GM12878 (cell line): ENCODE measurements around the gene SORCS1. TPM values are rescaled to one million over a fixed set of nuclear protein-coding genes. Genes with fewer than 3 reads are reported as not detected.
A peak's percentile ranks its signal among the peaks of the same experiment; 100 is the strongest.

Source experiments
- BMI1 ChIP-seq: fragments of 450-650 bp; IDR thresholded peaks from 2 replicates; pipeline ENCODE4 v1.6.1; 2016; ENCODE audit warnings: mild to moderate bottlenecking, moderate library complexity, borderline replicate concordance
- CTCF ChIP-seq, 3 experiments: IDR thresholded peaks in 2 of 3; conservative IDR thresholded peaks in 1 of 3; 2 replicates each; pipeline ENCODE4 v1.5.1; 2011; ENCODE audit warnings: low read depth in 3 of 3, low read length in 3 of 3, mild to moderate bottlenecking in 3 of 3, control low read depth in 2 of 3, moderate library complexity in 2 of 3, inconsistent platforms in 1 of 3, mixed read lengths in 1 of 3; ENCODE audit not compliant: control insufficient read depth in 2 of 3, insufficient read depth in 1 of 3; ENCODE audit errors: extremely low read depth in 1 of 3
- DPF2 ChIP-seq: fragments of 450-650 bp; IDR thresholded peaks from 2 replicates; pipeline ENCODE4 v1.6.1; 2017; ENCODE audit warnings: mild to moderate bottlenecking
- FOXK2 ChIP-seq: fragments of 450-650 bp; IDR thresholded peaks from 2 replicates; pipeline ENCODE4 v1.6.1; 2017; ENCODE audit warnings: mild to moderate bottlenecking, moderate library complexity
- GABPA ChIP-seq: IDR thresholded peaks from 2 replicates; pipeline ENCODE4 v1.6.1; 2014; ENCODE audit warnings: antibody characterized with exemption, low read depth, mild to moderate bottlenecking, inconsistent platforms
- KDM1A ChIP-seq: fragments of 200-600 bp; sonication (generic); IDR thresholded peaks from 2 replicates; pipeline ENCODE4 v1.6.1; 2016; ENCODE audit warnings: borderline replicate concordance
- MEF2A ChIP-seq: IDR thresholded peaks from 2 replicates; pipeline ENCODE4 v1.6.1; 2011; ENCODE audit warnings: low read depth, mild to moderate bottlenecking, low read length, moderate library complexity; ENCODE audit not compliant: insufficient read depth
- NFXL1 ChIP-seq: fragments of 450-650 bp; IDR thresholded peaks from 2 replicates; pipeline ENCODE4 v1.6.1; 2017; ENCODE audit warnings: antibody characterized with exemption, mild to moderate bottlenecking, borderline replicate concordance
- NFYA ChIP-seq: IDR thresholded peaks from 2 replicates; pipeline ENCODE4 v1.6.1; 2011; ENCODE audit warnings: low read depth, mild to moderate bottlenecking, low read length, improper control_type of control experiment, borderline replicate concordance
- NFYB ChIP-seq: IDR thresholded peaks from 2 replicates; pipeline ENCODE4 v1.6.1; 2011; ENCODE audit warnings: low read depth, mild to moderate bottlenecking, low read length, improper control_type of control experiment, moderate library complexity; ENCODE audit not compliant: insufficient read depth
- PBX3 ChIP-seq: IDR thresholded peaks from 2 replicates; pipeline ENCODE4 v1.6.1; 2011; ENCODE audit warnings: mild to moderate bottlenecking, low read depth, low read length, moderate library complexity; ENCODE audit not compliant: insufficient replicate concordance
- POLR2AphosphoS2 ChIP-seq: IDR thresholded peaks from 2 replicates; pipeline ENCODE4 v1.6.1; 2011; ENCODE audit warnings: low read depth, mild to moderate bottlenecking, low read length, improper control_type of control experiment, moderate library complexity
- PRDM15 ChIP-seq: fragments of 450-650 bp; formaldehyde crosslinking; IDR thresholded peaks from 2 replicates; pipeline ENCODE4 v1.4.0; 2020; ENCODE audit warnings: mild to moderate bottlenecking, moderate library complexity
- RFX5 ChIP-seq: IDR thresholded peaks from 2 replicates; pipeline ENCODE4 v1.6.1; 2011; ENCODE audit warnings: low read depth, low read length, improper control_type of control experiment
- SMARCA5 ChIP-seq: fragments of 450-650 bp; IDR thresholded peaks from 2 replicates; pipeline ENCODE4 v1.6.1; 2017; ENCODE audit warnings: mild to moderate bottlenecking
- SRF ChIP-seq, 2 experiments: IDR thresholded peaks; 2 replicates each; pipeline ENCODE4 v1.6.1; 2011; ENCODE audit warnings: low read depth in 2 of 2, low read length in 2 of 2, mild to moderate bottlenecking in 1 of 2, moderate library complexity in 1 of 2
- TCF12 ChIP-seq: IDR thresholded peaks from 2 replicates; pipeline ENCODE4 v1.6.1; 2011; ENCODE audit warnings: low read depth, mild to moderate bottlenecking, low read length
- WRNIP1 ChIP-seq: IDR thresholded peaks from 2 replicates; pipeline ENCODE4 v1.6.1; 2011; ENCODE audit warnings: low read depth, low read length, improper control_type of control experiment, borderline replicate concordance
- YBX1 ChIP-seq: fragments of 450-650 bp; IDR thresholded peaks from 2 replicates; pipeline ENCODE4 v1.6.1; 2016; ENCODE audit warnings: antibody characterized with exemption
- ZBTB33 ChIP-seq: fragments of 450-650 bp; IDR thresholded peaks from 2 replicates; pipeline ENCODE4 v1.6.1; 2017; ENCODE audit warnings: mild to moderate bottlenecking
- ZSCAN29 ChIP-seq: fragments of 450-650 bp; IDR thresholded peaks from 2 replicates; pipeline ENCODE4 v1.6.1; 2017; ENCODE audit warnings: mild to moderate bottlenecking, moderate library complexity
- polyA plus RNA-seq, 11 experiments: library from polyadenylated mRNA; depleted of rRNA in 4 of 11; unstranded in 6 of 11; stranded (reverse) in 5 of 11; fragments of >200 nt; fragmentation: Nextera tagmentation in 4 of 11; fragmentation: Illumina TruSeq in 1 of 11; extraction: Ambion mirVana in 4 of 11; extraction: Trizol in 1 of 11; gene quantifications; 1 replicate in 1 of 11; 2 replicates in 10 of 11; pipeline versions ENCODE4 v1.2.1 to v1.2.3, GENCODE V29; 2011 to 2016; ENCODE audit warnings: inconsistent platforms in 2 of 11, missing spikeins in 2 of 11, low read depth in 1 of 11
- total RNA-seq, 4 experiments: library from RNA; depleted of rRNA in 3 of 4; stranded (reverse); fragments of >200 nt in 3 of 4; fragmentation: Illumina TruSeq in 1 of 4; extraction: Trizol in 1 of 4; gene quantifications; 2 replicates each; pipeline versions ENCODE4 v1.2.1 to v1.2.3, GENCODE V29; 2013 to 2021

SORCS1 gene
- total and polyA plus RNA-seq, 10 of the 15 experiments (the other 5 are each of a cell fraction or from before 2014, with no cell fraction given) = 0.02 to 9.6 (median 0.06) TPM; not detected in 3

GRCh38 chr10:106935978-106936451 is 228.5 kb downstream of the SORCS1 start (continued):
- TF ChIP-seq BMI1 (peak; percentile 79), RFX5 (no peak), MEF2A (peak; percentile 95), DPF2 (peak; percentile 99), SMARCA5 (no peak), NFXL1 (no peak), CTCF (IDR thresholded peaks at IDR 0.05 in 2 of 3, conservative IDR thresholded peaks at IDR 0.05 in 1 of 3; ENCODE audit: control insufficient read depth in 2 of 3, extremely low read depth in 1 of 3, insufficient read depth in 1 of 3, low read depth in 3 of 3, low read length in 3 of 3) (no peak), ZBTB33 (no peak), PBX3 (no peak), POLR2AphosphoS2 (no peak), SRF (IDR thresholded peaks at IDR 0.05; ENCODE audit: low read depth in 2 of 2, low read length in 2 of 2) (no peak), ZSCAN29 (0 out of 2 replicates have a peak, but pooled peaks have one; percentile 16), NFYB (peak; percentile 46; the same call in 1 of the 2 replicates), PRDM15 (CRISPR knock-in tag) (no peak), KDM1A (no peak), YBX1 (no peak), FOXK2 (no peak), WRNIP1 (no peak), NFYA (no peak), GABPA (peak; percentile 38; the same call in 1 of the 2 replicates), TCF12 (no peak)
